NCI-H2171 treated with DMSO at 0.1 percent for 48 hours (cell line): Measurements from ENCODE around the gene HNF4A.

Experiments used
- DNase-seq: peaks from one replicate; lab custom pipeline; 2025; lab: John Stamatoyannopoulos, UW

Gene HNF4A

DNA sequence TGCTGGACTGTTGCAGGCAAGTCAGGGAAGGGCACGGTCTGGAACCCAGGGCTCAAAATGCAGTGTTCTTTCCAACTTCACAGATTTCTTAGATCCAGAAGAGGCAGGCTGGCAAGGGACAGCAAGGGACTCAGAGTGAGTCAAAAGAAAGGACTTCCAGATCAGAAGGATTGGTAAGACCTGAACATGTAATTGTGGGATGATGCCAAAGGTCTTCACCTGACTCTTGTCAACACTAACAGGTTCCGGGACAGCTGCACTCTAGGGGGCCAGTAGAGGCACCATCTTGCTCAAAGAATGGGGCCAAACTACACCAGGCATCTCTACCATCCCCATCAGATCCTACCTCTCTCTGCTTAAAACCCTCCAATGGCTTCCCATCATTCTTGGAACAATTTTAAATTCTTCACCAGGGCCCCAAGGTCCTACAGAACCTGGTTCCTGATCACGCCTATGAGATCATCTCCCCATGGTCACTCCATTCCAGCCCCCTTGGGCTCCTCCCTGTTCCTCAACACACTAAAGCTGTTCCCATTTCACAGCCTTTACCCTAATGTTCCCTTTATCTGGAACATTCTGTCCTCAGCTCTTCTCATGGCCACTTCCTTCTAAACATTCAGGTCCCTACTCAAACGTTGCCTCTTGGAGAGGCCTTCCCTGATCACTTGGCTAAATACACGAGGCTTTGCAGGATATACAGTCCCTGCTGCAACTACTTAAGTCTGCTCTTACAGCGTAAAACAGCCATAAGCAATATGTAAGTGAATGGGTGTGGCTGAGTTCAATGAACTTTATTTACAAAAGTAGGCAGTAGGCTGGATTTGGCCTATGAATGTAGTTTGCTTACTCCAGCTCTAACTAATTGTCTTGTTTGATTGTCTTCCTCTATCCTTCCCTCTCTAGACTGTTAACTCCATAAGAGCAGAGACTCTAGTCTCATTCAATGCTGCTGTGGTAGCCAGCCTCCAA, 90.5 kb downstream of the HNF4A start:
- DNase-seq = no peak

- DNase-seq = no peak
These were observed 92.4 kb downstream of the HNF4A start for GRCh38 chr20:44447827-44448419.

DNA sequence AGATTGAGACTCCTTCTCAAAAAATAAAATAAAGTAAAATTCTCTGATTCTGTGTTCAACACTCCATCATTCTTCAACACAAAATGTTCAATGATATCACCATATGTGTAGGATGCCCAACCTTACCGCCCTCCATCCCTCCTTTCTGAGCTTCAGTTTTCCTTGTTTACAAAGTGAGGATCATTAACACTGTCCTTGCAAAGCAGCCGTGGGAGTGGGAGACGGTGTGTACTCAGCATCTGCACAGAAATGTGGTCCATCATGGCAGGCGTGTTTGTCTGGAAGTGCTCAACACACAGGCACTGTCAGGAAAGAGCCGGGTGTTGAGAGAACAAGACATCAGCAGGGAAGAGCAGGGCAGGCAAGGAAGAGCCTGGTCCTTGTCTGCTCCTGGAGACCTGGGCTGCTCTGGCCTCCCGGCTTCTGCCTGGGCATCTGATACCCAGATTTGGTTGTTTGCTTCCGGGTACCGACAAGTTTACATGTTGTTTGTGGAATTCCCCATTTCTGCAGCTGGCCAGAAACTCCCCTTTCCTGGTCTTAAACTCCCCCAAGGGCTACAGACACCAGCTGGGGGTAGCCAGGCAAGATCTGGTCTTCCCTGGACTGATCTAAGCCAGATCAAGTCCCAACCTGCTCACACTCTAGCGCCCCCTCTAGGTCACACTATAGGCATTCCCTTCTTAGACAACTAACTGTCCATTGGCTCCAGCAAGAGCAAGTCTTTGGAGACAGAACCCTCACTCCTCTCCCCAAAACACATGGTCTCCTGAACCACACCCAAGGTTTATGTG, 93.5 kb downstream of the HNF4A start:
- DNase-seq = no peak

DNA sequence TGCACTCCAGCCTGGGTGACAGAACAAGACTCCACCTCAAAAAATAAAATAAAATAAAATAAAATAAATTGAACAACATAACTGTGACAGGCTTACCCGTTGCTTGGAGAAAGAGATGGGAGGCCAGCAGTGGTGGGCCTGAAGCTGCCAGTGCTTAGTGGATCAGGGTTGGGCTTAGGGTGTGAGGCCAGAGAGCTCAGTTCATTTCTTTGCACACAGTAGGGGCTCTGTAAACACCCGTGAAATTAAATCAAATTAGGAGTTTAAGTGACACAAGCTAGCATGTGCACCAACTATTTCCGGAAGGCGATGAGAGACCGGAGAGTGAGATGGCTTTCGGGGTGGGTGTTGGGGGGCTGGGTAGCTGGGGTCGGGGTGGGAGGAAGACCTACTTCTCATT, 94.4 kb downstream of the HNF4A start:
- no peak for DNase-seq

- DNase-seq = no peak
These were observed 94.9 kb downstream of the HNF4A start for GRCh38 chr20:44450281-44450889.

- no peak for DNase-seq
These were observed 95.5 kb downstream of the HNF4A start for GRCh38 chr20:44450903-44451450.

GRCh38 chr20:44454306-44454963, 98.9 kb downstream of the HNF4A start:
- no peak for DNase-seq

GRCh38 chr20:44455126-44455525, 99.6 kb downstream of the HNF4A start:
- DNase-seq = no peak

GRCh38 chr20:44456611-44457010, 101.1 kb downstream of the HNF4A start:
- DNase-seq = no peak

DNA sequence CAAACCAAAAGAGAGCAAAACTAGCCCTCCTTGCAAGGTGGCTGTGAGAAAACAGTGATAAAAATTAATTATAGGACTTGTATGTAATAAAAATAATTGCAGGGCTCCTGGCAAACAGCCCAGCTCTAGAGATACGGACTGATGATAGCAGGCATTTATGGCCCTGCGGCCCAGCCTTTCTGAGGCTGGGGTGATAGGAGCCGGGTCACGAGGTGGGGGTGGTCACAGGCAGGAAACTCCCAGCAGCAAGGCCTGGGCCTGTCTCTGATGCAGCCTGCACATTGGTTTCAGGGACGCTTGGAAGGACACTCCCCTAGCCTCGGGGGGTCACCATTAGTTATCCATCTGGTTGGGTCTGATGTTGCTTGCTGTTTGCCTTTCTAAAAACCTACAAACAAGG, 101.5 kb downstream of the HNF4A start:
- no peak for DNase-seq

DNA sequence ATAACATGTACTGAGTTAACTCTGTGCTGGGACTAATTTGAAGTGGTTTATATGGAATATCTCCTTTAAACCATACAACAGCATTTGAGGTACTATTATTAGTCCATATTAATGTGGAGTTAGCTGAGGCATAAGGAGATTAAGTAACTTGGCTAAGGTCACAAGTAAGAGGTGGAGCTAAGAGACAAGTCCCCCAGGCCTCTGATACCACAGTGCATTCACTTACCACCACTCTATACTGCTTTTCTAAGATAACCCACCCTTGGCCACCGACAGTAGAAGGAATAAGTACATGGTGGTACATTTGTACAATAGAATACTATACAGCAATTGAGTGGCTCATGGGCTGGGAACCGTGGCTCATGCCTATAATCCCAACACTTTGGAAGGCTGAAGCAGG, 103.8 kb downstream of the HNF4A start:
- DNase-seq = no peak

DNA sequence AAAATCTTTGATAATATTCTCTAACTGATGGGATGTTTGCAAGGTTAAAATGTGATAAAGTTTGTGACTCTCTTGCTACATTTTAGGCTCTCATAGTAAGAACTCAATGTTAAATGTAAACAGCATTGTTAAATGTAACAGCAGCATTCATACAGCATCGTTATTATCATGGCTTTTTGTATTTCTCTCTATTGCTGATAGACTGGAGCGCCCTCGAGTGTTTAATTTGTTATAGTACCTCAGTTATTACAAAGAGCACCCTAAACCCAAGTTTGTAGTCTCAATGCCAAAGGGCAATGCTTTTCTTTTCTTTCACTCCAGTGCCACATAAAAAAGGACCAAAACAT, 105.3 kb downstream of the HNF4A start:
- DNase-seq = peak; percentile 15

DNA sequence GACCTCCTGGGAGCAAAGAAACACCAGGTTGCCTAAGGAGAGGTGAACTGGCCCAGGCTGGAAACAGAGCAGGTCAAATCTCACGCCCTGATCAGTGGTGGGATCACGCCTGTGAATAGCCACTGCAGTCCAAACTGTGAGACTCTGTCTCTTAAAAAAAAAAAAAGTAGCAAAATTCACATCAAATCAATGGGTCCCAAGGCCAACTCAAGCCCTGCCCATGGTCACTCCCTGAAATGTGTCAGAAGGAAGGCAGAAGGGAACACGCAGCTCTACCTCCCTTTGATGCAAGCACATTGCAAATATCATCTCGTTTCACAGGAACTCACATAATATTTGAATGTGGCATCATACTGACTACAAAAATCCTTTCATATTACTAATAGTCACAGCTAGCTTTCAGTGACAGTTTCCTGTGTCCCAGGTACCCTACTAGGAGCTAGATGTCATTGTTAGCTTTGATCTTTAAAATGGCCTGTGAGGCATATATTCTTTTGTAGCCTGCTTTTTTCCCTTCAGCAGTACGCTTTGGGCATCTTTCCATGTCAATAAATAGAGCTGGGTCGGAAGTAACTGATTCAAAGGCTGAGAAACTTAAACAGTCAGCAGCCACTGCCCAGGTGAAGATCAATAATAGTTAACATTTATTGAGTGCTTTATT, 105.8 kb downstream of the HNF4A start:
- DNase-seq = no peak

DNA sequence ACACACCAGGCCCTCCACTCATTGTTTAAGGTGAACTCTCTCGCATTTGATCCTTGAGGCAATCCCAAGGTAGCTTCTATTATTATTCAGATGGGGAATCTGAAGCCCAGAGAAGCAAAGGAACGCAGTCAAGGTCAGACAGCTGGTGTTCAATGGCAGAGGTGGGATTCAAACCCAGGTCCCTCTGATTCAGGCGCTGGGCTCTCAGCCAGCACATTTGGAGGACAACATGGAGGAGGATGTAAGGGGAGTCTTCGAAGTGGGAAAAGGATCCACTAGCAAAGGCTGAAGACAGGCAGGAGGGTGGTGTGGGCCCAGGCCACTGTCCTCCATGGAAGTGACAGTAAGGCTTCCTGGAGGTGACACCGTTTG, 106.3 kb downstream of the HNF4A start:
- no peak for DNase-seq

DNA sequence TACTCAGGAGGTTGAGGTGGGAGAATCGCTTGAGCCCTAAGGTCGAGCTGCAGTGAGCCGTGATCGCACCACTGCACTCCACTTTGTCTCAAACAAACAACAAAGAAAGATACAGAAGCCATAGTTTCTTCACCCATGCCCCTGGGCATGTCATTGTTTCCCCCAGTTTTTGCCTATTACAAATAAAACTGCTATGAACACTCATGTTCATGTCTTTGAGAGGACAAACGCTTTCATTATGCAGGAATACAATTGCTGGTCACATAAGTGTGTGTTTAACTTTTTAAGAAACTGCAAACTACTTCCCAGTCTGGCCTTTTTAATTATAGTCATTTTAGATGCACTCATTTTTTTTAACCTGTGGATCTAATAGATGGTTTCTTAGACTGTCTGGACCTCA, 108.0 kb downstream of the HNF4A start:
- no peak for DNase-seq

DNA sequence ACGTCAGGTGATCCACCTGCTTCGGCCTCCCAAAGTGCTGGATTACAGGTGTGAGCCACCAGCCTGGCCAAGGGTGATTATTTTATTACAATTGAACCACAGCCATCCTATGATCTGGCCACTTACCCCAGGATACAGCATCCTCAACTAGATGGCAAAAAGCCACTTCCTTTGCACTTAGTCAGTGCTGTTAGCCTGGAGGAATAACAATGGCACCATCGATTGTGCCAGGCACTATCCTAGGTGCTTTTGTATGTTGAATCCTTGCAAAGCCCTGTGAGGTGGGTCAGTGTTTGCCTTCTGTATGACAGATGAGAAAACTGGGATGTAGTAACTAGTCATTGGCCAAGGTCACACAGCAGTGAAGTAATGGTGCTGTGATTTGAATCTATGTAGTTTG, 109.0 kb downstream of the HNF4A start:
- no peak for DNase-seq

GRCh38 chr20:44465001-44465560, 109.6 kb downstream of the HNF4A start:
- no peak for DNase-seq

GRCh38 chr20:44467289-44467883, 111.9 kb downstream of the HNF4A start:
- DNase-seq = no peak

DNA sequence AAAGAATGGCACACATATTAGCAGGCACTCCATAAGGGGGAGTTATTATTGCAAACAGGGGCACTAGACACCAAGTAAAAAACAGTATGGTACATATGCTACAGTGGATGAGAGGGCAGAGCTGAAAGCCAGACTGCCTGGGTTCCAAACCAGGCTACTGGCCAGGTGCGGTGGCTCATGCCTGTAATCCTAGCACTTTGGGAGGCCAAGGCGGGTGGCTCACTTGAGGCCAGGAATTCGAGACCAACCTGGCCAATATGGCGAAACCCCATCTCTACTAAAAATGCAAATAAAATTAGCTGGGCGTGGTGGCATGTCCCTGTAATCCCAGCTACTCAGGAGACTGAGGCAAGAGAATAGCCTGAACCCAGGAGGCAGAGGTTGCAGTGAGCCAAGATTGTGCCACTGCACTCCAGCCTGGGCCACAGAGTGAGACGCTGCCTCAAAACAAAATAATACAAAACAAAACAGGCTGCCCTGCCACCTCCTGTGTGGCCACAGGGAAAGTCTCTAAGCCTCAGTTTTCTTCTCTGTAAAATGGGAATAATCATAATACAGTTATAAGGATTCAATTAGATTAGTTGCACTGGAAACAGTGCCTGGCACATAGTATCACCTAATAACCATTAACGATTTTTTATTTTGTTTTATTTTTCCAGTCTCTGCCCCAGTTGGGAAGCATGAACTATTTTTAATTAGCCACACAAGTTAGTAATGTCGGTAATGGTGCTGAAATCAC, 112.7 kb downstream of the HNF4A start:
- no peak for DNase-seq

GRCh38 chr20:44470327-44470726, 114.8 kb downstream of the HNF4A start:
- no peak for DNase-seq
